GM21367 (cell line): ENCODE measurements around the gene NALCN.

Source experiments
- ATAC-seq: cut with Tn5 transposase; IDR thresholded peaks from one replicate; pipeline ENCODE4 v1.9.1; 2021; ENCODE audit not compliant: unreplicated experiment

Gene NALCN

DNA sequence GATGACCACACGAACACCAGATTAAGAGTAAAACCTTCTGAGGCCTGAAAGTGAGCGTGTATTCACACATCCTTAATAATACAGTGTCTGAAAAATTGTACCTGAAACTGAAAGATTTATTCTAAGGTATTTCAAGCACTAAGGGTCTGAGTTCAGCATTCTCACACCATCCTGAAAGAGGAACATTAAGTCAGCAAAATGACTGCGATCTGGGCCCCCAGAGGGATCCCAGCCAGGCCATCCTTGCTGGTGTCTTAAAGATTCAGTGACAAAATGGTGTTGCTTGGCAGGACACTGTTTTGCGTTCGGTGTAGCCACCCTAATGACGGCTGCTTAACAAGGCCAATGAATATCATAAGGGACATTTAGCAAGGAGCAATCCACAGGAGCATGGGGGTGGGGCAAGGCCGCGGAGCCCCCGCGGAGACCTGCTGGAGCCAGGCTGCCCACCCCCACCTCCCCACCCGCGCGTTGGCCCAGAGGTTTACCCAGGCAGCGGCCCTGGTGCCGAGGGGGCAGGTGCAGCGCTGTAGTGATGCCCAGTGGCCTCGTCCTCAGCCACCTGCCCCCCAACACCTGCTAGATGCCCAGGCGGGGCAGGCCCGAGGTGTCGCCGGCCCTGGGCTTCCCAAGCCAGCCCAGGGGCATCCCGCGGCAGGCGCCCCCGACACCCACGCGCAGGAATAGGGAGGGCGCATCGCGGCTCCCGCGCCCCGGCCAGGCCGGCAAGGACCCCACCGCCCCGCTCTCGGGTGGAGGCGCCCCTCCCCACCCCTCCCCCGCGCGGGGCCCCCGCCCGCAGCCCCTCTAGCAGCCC, 742 bp downstream of the NALCN start:
- peak; percentile 62 for ATAC-seq

DNA sequence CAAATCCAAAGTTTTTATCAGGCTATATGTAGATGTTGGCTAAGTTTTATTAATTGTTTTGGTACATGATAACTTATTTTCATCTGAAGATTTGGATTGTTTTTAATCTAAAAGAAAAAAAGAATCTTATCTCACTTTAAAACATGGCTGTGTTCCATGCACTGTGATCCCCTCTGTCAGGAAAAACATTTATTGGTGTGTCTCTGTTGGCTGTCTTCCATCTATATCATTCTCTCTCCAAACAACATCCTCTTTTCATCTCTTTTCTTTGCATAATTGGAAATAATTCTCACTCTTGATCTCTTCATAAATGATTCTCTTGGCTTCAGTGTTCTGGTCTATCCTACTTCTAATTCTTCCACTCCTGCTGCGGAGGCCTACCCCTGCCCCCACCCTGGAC, 4.2 kb downstream of the NALCN start:
- ATAC-seq, result no peak

DNA sequence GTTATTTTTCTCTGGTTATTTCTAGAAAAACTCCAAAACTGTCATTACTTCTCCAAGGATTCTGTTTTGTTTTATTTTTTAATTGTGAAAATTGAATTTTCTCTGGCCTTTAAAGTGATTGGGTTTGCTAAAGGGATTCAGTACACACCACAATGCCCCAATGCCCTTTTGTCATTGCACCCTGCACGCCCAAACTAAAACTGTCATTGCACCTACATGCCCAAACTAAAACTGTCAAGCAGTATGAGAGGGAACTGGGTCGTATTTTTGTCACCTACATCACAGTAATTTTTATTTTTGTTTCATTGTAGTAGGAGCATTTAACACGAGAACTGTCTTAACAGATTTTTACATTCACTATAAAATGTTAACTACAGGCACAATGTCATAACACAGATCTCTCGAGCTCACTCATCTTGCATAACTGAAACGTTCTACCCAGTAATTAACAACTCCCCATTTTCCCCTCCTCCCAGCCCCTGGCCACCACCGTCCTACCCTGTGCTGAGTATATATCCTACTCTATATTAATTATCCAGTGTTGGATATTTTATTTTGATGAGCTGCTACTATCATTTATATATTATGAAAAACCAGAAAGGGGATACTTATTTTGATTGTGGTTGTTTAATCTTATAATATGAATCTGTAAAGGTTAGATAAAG, 7.2 kb downstream of the NALCN start:
- no peak for ATAC-seq

DNA sequence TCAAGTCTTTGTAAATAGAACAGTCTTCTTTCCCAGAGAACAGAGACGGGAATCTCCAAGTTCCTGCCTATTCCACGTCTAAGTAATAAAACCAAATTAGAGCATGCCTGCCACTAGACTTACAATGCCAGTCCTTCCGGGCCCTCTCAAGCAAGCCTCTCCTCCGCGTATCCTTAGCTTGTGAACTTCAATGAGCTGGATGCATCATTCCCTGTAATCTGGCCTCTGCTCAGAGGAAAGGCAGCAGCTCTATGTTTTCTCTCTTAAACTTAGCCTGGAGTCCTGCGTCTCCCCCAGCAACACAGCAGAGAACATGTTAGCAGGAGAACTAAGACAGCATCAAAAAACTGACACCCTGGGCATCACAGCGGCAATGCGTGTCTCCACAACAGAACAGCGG, 8.2 kb downstream of the NALCN start:
- ATAC-seq, result no peak

DNA sequence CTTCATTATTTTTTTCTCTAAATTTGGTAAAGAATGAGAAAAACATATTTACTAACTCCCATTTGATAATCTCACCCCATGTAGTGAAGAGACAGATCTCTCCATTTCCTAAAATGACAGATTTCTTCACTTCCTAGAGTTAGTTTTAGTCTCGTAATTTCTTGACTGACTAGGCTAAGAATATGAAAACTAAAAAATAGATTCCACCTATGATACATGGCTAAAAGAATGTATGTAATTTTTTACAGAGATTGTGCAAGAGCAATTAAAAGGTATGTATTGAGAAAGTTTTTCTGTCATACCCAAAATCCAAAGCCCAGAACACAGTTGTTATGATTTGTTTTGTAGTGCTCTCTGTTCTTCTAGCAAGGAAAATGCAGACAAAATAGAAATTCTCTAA, 9.5 kb downstream of the NALCN start:
- no peak for ATAC-seq

DNA sequence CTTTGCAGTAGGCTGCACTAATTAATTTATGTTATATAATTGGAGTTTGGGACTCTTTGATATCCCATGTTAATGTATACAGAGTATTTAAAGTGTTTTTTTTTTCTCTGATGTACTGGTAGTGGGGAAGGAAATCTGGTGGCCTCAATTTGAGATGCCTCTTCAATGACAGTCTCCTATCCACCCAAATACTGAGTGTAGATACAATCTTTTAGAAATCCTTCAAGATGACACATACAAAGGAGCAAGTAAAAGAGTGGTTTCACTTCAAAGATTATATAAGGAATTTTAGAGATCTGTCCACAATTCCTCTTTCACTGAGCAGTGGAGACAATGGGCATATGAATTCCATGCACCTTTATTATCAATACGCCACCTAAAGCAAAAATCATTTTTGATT, 15.1 kb downstream of the NALCN start:
- no peak for ATAC-seq

DNA sequence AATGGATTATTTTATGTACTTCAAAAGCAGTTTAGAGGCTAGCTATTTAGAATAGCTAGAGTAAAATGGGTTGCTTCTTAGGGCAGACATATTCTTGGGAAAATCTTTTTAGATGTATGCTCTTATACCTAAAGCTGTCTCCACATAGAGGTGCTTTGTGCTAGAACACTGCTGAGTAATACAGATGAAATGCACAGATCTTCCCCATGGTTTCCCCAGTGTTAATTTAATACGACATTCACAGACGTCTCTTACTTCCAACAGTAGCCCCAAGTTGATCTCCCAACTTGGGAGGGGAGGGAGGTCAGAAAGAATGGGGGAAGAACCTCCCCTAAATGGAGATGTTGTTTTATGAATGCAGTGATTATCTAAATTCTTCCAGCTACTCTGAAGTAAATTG, 16.9 kb downstream of the NALCN start:
- ATAC-seq, result no peak

DNA sequence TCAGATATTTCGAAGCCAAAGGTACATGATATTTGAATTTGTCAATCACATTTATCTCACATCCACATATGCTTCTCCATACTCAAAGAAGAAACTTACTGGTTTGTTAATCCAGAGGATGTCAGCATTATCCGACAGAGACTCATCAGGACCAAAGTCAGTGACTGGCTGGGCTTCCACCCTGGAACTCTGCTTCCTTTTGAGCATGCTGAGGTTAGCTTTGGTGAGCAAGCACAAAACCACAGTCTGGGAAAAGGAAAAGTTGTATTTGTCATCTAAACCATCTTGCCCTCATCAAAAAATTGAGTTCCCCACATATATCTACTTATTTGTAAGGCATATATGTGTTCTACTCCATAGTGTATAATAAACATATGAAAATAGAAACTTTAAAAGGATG, 17.4 kb downstream of the NALCN start:
- ATAC-seq, result no peak

DNA sequence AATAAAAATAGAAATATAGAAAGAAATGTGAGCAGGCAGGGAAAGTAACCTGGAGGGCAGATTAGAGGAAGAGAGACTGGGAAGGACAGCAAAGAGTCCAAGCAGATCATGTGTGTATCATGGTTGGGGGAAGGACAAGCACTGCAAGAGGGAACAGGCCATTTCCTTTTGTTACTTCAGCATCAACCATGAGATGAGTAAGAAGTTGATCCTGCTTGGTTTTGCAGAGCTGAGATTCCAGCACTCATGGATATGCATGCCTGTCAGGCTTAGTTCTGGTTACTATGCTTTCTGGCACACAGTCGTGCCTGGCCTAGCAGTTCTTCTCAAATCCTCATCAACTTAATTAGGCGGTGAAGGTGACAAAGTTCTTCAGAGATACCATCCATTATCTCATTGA, 18.1 kb downstream of the NALCN start:
- ATAC-seq, result no peak

DNA sequence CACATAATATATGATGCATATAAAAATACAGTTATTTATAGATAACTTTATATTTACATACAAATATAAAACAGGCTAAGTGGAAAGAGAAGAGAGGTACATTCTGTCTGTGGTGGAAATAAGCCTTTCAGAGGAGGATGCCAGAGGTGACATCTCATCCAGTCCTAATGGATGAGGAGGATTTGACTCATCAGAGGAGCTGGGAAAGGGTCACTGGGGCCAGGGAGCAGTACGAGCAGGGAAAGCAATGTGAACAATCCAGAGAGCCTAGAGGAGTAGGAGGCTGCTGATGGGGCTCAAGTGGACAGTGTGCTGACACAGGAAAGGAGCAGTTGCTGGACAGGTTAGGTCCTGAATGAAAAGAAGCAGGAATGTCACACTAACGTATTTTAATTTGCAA, 18.6 kb downstream of the NALCN start:
- ATAC-seq, result no peak

DNA sequence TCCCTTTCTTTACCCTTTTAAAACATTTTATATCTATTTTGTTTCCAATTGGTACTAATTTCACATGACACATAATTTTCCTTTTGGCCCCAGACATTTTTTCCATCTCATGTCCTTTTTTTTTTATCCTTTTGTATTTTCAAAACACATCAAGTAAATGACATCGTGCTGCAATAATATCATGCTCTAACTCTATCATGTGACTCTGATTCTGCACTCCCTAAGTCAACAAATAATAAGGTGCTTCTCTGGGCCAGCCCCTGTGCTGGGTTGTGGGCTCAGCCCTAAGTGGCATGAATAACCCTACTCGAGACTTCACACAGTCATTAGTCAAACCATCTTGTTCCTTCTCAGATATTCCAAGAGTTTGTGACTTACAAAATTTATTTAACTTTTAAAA, 21.7 kb downstream of the NALCN start:
- ATAC-seq, result no peak

DNA sequence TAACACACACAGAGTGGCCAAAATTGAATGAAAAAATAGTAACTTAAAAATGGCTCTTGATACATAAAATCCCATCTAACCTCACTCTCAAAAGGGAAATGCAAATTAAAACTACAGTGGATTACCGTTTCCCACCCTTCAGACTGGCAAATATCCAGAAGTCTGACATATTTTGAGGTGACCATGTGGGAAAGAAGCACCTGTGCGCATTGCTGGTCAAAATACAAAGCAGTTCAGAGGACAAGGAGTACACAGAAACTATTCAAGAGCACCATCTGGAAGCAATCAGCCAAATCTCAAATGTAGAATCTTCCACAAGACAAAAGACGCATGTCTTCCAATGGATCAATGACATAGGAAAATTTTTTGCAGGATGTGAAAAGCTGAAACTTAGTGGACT, 23.2 kb downstream of the NALCN start:
- ATAC-seq, result no peak

DNA sequence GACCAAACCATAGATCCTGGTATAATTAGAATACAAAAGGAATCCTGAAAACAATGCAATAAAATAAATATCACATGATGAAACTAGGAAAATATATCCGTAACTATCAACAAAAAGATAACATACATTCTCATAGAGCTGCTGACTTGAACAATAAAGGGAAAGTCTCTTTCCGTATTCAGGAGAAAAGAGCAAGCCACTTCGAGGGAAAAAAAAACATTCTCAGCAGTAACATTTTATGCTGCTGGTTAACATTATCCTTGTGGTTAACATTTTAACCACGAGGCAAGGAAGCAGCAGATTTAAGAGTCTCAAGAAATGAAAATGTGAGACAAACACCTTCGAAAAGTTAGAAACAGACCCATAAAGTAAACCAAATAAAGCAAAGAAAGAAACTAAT, 25.8 kb downstream of the NALCN start:
- no peak for ATAC-seq

DNA sequence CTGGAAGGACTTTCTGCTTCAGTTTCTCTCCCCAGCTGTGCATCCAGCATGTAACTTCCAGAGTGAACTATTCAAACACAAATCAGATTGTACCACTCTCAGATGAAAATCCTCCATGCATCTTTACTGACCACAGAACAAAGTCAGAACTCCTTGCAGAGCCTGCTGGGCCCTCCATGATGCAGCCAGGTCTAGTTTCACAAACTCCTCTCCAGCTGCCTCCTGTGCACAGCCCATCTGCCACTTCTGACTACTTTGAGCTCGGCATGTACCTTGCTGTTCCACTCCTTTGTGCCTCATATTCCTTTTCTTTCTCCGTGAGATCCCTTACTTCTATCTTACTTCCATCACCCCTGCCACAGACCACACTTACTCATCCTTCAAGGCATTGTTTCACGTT, 31.4 kb downstream of the NALCN start:
- ATAC-seq, result no peak

DNA sequence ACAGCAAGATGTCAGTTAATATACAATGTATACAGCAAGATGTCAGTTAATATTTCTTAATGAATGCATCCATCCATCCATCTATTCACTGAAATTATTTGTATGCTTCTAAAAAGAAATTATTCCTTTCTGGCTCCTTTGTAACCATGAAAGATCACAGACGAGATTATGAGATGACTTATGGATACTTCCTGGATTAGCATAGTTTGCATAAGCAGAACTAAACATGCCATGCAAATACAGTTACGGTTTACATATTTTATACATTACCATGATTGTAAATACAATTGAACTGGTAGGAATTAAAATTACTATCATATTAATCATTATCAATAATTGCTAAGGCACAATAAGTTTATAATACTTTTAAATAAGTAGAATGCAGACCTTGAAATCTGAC, 32.7 kb downstream of the NALCN start:
- no peak for ATAC-seq

DNA sequence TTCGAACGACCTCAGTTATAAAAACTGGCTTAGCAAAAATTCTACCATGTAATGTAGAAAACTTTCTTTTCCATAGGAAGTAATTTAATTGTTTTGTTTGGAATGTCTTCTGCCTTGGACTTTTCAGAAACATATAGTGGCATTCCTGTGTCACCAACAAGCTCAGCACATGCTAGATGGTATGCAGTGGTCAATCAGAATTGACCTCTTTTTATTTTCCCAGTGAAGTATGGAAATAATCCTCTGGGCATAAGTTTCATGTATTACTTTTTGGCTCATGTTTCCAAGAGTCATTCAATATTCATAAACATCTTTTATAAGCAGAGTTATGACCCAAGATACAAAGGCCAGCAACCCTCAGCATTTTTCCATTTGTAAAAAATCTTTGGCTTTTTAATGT, 33.6 kb downstream of the NALCN start:
- ATAC-seq, result no peak

DNA sequence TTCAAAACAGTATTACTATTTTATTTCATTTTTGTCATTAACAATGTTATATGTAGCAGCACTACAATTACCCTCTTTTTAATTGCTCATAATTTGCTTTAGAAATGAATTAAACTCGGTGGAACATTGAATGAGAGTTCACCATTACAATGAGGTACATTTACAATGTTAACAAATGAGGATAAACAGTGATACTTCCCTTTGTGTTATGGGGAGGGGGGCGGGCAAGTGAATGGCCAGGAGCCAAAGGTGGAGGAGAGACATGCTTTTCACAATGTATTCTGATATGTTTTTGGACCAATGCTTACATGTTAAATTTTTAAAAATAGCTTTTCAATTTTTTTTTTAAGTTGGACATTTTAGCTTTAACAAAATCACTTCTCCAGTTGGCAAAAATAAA, 34.2 kb downstream of the NALCN start:
- ATAC-seq, result no peak

DNA sequence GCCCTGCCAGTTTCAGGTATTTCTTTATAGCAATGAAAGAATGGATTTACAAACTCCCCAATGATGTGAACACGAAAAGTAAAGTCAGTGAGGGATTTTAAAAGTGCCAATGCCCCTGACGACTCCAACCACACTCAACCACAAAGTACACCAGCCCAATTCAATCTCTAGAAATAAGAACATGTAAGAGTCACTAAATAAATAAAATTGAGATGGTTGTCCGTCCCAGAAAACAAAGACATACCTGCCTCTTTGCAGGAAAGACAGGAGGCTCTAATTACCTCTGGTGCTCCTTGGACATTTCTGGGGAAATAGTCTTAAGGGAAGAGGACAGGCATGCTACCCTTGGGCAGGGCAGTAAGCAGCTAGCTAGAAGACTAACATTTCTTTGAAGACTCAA, 55.8 kb downstream of the NALCN start:
- ATAC-seq, result no peak

DNA sequence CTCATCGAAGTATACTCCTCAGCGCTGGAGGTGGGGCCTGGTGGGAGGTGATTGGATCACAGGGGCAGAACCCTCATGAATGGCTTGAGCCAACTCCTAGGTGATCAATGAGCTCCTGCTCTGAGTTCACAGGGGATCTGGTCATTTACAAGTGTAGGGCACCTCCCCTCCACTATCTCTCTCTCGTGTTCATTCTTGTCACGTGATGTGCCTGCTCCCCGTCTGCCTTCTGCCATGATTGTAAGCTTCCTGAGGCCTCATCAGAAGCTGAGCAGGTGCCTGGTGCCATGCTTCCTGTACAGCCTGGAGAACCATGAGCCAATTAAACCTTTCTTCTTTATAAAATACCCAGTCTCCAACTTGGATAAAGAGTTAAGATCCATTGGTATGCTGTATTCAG, 61.4 kb downstream of the NALCN start:
- no peak for ATAC-seq

DNA sequence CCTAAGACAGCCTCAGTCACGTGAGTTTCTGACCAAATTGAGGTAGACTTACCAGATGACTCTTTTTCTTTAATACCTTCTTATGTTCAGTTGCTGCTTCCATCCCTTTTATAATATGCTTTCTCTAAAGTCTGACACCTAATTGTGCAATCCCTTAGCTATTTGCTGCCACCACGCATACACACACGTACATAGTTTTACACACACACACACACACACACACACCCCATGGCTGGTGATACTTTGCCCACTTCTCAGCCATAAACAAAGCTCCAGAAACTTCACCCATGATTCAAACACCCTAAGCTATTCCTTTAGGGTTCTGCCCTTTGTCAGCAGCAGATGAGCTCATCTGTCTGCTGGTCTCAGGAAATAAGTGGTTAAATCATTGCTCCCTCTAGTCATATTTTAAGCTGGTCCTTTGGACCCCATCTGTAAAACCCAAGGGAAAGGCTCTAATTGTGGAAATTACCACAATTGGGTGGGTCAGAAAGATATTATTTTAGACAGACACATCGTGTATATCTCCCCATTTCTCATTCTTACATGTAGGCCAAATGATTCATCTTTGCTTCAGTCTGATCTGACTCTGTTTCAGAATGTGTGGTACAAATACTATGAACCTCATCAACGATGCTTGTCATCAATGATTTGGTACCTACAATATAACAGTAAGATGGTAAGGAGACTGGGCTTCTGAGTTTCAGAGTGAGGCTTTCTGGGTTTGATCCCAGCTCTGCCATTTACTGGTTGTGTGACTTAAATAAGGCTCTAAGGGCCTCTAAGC, 69.2 kb downstream of the NALCN start:
- no peak for ATAC-seq

DNA sequence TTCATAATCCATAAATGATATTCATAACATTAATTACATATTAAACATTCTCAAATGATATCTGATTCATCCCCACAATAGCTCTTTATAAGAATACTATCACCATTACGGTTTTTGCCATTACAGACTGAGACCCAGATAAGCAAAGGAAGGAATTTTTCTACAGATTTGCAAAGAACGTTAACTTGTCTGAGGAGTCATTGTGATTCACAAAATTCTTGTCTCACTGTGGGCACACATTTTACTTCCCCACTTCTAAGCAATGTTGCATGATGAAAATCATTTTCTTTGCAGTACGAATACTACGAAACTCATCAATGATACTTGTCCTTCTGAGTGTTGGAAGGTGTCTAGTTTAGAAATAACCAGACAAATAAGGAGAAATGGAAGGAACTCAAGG, 70.1 kb downstream of the NALCN start:
- no peak for ATAC-seq

DNA sequence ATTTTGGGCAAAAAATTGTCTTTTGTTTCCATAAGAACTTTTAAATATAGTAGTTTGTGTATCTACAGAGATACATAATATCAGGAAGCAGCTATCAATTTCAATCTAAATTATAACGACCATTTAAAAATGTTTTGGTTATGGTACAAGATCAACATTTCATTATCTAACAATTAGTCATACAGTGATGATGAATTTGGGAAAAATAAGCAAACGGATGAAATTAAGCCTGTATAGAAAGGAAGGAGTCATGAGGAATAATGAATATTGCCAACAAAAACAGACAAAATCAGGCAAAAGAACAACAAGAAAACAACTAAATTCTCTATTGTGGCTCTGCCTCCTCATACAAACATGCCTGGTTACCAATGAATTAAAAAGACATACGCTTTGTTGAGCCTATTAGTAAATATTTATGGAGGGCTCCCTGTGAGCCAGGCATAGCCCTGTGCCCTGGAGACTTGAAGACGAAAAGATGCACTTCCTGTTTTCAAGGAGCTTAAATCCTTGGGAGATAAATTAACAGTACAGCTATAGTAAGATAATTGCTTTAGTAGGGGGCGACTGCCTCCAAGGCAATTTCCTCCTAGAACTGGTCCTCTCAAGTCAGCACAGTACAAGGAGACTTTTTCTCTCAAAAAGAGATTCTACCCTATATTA, 73.0 kb downstream of the NALCN start:
- no peak for ATAC-seq
